Uterus (tissue), 2 donors: ENCODE results near the gene RPUSD4.

ENCODE experiments used
- CTCF ChIP-seq, 4 experiments: fragments of 200-600 bp in 2 of 4; fragments of 450-650 bp in 2 of 4; sonication (generic) in 2 of 4; IDR thresholded peaks; one replicate each; pipeline ENCODE4 v1.5.1; 2016 to 2019; ENCODE audit warnings: antibody characterized with exemption in 4 of 4, mild to moderate bottlenecking in 2 of 4, moderate library complexity in 1 of 4
- POLR2A ChIP-seq, 2 donors: fragments of 450-650 bp; IDR thresholded peaks; one replicate each; pipeline ENCODE4 v1.6.1; 2016; ENCODE audit warnings: antibody characterized with exemption in 2 of 2, mild to moderate bottlenecking in 1 of 2, moderate library complexity in 1 of 2

GRCh38 chr11:126155402-126156187 lies 55.9 kb downstream of the RPUSD4 start:
- TF ChIP-seq CTCF (IDR thresholded peaks at IDR 0.05) = no peak
- no peak for TF ChIP-seq POLR2A (IDR thresholded peaks at IDR 0.05)
